NB4 (cell line): ENCODE results near the gene VSX2.

Source experiments
- POLR2A ChIP-seq: IDR thresholded peaks from 2 replicates; pipeline ENCODE4 v1.6.1; 2011; ENCODE audit warnings: mild to moderate bottlenecking; ENCODE audit not compliant: insufficient read length; ENCODE audit errors: extremely low read depth
- TF ChIP-seq, protein P1 (sequence below): IDR thresholded peaks from one replicate; pipeline ENCODE4 v1.5.1; 2012; ENCODE audit warnings: low read depth, low read length

DNA sequence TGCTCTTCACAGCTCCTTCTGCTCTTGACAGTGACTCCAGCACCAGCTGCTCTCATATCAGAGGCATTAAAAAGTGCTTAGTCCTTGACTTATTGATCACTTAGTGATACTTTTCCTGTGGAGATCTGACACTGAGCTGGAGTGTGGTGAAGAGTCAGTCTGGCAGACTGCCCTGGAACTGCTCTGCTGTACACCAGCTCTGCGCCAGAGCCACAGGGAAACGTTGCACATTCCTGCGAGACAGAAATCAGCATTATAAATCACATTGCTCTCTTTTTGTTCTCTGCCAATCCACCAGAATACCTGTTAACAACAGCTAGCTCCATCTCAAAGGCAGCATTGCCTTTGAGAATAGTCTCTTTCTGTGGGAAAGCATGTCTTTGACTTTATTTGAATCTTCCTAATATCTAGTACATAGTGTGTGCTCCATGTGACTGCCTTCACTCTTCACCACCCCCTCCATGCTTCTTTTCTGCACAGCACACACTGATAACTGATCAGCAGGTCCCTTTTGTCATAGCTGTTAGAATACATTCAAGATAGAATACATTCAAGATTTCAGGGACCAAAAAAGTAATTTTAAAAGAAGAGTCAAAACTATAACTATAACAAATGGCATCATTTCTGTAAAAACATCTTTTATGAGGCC is 48.2 kb upstream of the VSX2 start:
- TF ChIP-seq, protein P1, sequence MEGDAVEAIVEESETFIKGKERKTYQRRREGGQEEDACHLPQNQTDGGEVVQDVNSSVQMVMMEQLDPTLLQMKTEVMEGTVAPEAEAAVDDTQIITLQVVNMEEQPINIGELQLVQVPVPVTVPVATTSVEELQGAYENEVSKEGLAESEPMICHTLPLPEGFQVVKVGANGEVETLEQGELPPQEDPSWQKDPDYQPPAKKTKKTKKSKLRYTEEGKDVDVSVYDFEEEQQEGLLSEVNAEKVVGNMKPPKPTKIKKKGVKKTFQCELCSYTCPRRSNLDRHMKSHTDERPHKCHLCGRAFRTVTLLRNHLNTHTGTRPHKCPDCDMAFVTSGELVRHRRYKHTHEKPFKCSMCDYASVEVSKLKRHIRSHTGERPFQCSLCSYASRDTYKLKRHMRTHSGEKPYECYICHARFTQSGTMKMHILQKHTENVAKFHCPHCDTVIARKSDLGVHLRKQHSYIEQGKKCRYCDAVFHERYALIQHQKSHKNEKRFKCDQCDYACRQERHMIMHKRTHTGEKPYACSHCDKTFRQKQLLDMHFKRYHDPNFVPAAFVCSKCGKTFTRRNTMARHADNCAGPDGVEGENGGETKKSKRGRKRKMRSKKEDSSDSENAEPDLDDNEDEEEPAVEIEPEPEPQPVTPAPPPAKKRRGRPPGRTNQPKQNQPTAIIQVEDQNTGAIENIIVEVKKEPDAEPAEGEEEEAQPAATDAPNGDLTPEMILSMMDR = no peak
- no peak for TF ChIP-seq POLR2A
